Ascending aorta (tissue), 2 donors: ENCODE data around the gene SNAI1. TPM values are rescaled to one million over a fixed set of nuclear protein-coding genes. Genes with fewer than 3 reads are reported as not detected.

ENCODE experiments used
- DNase-seq, 2 donors: peaks; one replicate each; pipeline ENCODE4 v3.0.0-alpha.2; 2019; ENCODE audit warnings: low spot score in 2 of 2
- H3K27ac ChIP-seq, 2 donors: fragments of 200-600 bp; sonication (generic); one replicate each; pipeline ENCODE4 v1.5.1; 2016 to 2017; ENCODE audit warnings: mild to moderate bottlenecking in 1 of 2
- H3K27me3 ChIP-seq: fragments of 200-600 bp; sonication (generic); one replicate; pipeline ENCODE4 v1.5.1; 2017
- H3K36me3 ChIP-seq, 2 donors: fragments of 200-600 bp; sonication (generic); one replicate each; pipeline ENCODE4 v1.5.1; 2016
- H3K4me1 ChIP-seq, 2 donors: fragments of 200-600 bp; sonication (generic); one replicate each; pipeline ENCODE4 v1.5.1; 2016 to 2017; ENCODE audit warnings: mild to moderate bottlenecking in 1 of 2
- H3K4me3 ChIP-seq, 2 donors: fragments of 200-600 bp; sonication (generic); one replicate each; pipeline ENCODE4 v1.5.1; 2016 to 2017; ENCODE audit warnings: mild to moderate bottlenecking in 1 of 2
- H3K9me3 ChIP-seq, 2 donors: fragments of 200-600 bp; sonication (generic); one replicate each; pipeline ENCODE4 v1.5.1; 2016
- CTCF ChIP-seq, 3 experiments: fragments of 200-600 bp in 2 of 3; fragments of 450-650 bp in 1 of 3; sonication (generic) in 2 of 3; IDR thresholded peaks; one replicate each; pipeline ENCODE4 v1.5.1; 2016 to 2019; ENCODE audit warnings: antibody characterized with exemption in 3 of 3, mild to moderate bottlenecking in 1 of 3, moderate library complexity in 1 of 3
- intact Hi-C: fragments of 100-400 bp; cut with DNase I; formaldehyde crosslinking; loops from one replicate; pipeline ENCODE4 v1.15.1; 2023
- total RNA-seq: library from RNA; depleted of rRNA; stranded (reverse); fragments of >200 nt; gene quantifications from one replicate; pipeline ENCODE4 v1.1.0, GENCODE V29; 2016

The SNAI1 gene
- total RNA-seq, 1 donor from 2014 or later = 64.4 TPM

DNA sequence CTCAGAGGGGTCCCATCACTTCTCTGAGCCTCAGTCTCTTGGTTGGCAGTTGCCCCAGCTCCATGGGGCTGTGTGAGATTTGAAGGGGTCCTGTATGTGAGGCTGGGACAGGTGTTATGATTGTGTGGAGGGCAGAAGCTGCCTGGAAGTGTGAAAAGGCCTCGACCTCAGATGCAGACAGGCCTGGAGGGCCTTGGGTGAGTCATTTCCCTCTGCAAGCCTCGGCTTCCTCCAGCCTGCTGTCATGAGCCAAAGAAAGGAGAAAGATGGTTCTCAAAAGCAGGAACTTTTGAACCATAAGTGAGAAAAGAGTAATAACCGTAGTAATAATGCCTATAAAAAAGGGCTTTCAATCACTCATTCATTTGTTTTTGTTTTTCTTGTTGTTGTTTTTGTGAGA, 37.5 kb downstream of the SNAI1 start:
- Histone ChIP-seq H3K4me1 (peaks cover 8 to 9% of the 10 kb centered on the region in 2 donors), H3K27ac (no peak overlapping the region), H3K9me3 (no peaks in the 10 kb centered on the region), H3K4me3 (no peak overlapping the region), H3K27me3 (no peaks in the 10 kb centered on the region), H3K36me3 (no peaks in the 10 kb centered on the region)
- intact Hi-C loops = loop anchor here (10.0 kb wide), 1 partner anchor 435 kb away; no protein-coding TSS in a partner anchor
- TF ChIP-seq CTCF (IDR thresholded peaks at IDR 0.05) = no peak
- no peak for DNase-seq

DNA sequence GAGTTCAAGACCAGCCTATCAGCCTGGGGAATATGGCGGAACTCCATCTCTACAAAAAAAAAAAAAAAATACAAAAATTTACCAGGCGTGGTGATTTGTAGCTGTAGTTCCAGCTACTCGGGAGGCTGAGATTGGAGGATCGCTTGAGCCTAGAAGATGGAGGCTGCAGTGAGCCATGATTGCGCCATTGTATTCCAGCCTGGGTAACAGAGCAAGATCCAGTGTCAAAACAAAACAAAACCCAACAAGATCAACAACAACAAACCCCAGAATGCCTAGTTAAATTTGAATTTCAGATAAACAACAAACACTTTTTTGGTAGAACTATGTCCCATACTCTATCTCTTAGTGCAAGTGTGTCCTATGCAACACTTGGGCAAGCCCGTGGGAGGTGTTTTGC, 39.9 kb downstream of the SNAI1 start:
- no peak for TF ChIP-seq CTCF (IDR thresholded peaks at IDR 0.05)
- no peaks in the 10 kb centered on the region for H3K36me3 ChIP-seq

GRCh38 chr20:50023116-50023805, 40.5 kb downstream of the SNAI1 start:
- DNase-seq = no peak
- H3K4me1 ChIP-seq = peaks cover 10 to 24% of the 10 kb centered on the region in 2 donors
- H3K9me3 ChIP-seq = no peaks in the 10 kb centered on the region
- no peak overlapping the region for H3K27ac ChIP-seq
- TF ChIP-seq CTCF (IDR thresholded peaks at IDR 0.05) = no peak
- no peaks in the 10 kb centered on the region for H3K36me3 ChIP-seq
- H3K27me3 ChIP-seq = no peaks in the 10 kb centered on the region
- intact Hi-C loops = loop anchor here (10.0 kb wide), 1 partner anchor 438 kb away; no protein-coding TSS in a partner anchor
- no peak overlapping the region for H3K4me3 ChIP-seq

More for the DNA sequence above, 39.9 kb downstream of the SNAI1 start:
- H3K27ac ChIP-seq = no peak overlapping the region
- H3K9me3 ChIP-seq = no peaks in the 10 kb centered on the region
- intact Hi-C loops = loop anchor here (10.0 kb wide), 1 partner anchor 438 kb away; no protein-coding TSS in a partner anchor
- DNase-seq = no peak
- no peak overlapping the region for H3K4me3 ChIP-seq
- H3K27me3 ChIP-seq = no peaks in the 10 kb centered on the region
- H3K4me1 ChIP-seq = peaks cover 12 to 23% of the 10 kb centered on the region in 2 donors

- Histone ChIP-seq H3K36me3 (no peaks in the 10 kb centered on the region), H3K9me3 (no peaks in the 10 kb centered on the region), H3K4me3 (no peak overlapping the region), H3K27ac (peak overlapping the region; percentile 82 to 89), H3K27me3 (no peaks in the 10 kb centered on the region), H3K4me1 (peaks cover 14 to 36% of the 10 kb centered on the region in 2 donors)
- intact Hi-C loops = loop anchor here (2.0 to 10.0 kb wide), 3 partner anchors 20 to 442 kb away; partner anchors contain the start of gene SNAI1
- no peak for TF ChIP-seq CTCF (IDR thresholded peaks at IDR 0.05)
- DNase-seq = no peak
These were observed 44.2 kb downstream of the SNAI1 start for GRCh38 chr20:50026746-50027575.

GRCh38 chr20:50027611-50028105, 44.9 kb downstream of the SNAI1 start:
- Histone ChIP-seq H3K27ac (peak overlapping the region; percentile 82 to 89), H3K4me1 (peaks cover 14 to 36% of the 10 kb centered on the region in 2 donors), H3K27me3 (no peaks in the 10 kb centered on the region), H3K9me3 (no peaks in the 10 kb centered on the region), H3K4me3 (no peak overlapping the region), H3K36me3 (no peaks in the 10 kb centered on the region)
- intact Hi-C loops = loop anchor here (2.0 to 10.0 kb wide), 3 partner anchors 19 to 443 kb away; partner anchors contain the start of gene SNAI1
- peak; percentile 74 to 94 for DNase-seq
- no peak for TF ChIP-seq CTCF (IDR thresholded peaks at IDR 0.05)
